Activated CD8-positive, alpha-beta memory T cell treated with anti-CD3 and anti-CD28 coated beads for 4 hours (primary cell): ENCODE data around the gene ZNF462.

Experiments
- DNase-seq, 2 donors: peaks; one replicate each; pipeline ENCODE4 v3.0.0-alpha.2; 2020; ENCODE audit warnings: low read depth in 2 of 2

Gene ZNF462

GRCh38 chr9:106929471-106930177 lies 66.7 kb downstream of the ZNF462 start:
- DNase-seq, result no peak

GRCh38 chr9:106930477-106930876 lies 67.5 kb downstream of the ZNF462 start:
- DNase-seq, result no peak

DNA sequence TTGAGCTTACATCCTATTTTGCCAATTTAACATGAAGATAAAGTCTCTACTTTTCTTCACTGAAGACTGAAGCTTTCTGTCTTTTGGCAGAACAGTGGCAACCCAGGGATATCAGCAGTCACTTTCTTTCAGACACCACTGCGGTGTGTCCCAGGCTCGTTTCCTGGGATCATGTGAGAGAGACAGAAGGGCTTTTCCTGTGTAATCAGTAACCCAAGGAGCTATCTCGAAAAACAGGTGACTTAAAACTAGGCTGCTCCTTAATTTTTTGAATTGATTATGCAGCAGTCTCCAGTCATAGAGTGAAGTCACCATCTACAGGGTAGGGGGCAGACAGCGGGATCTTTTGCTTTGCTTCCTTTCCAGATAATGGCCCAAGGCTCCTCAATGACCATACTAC lies 68.5 kb downstream of the ZNF462 start:
- DNase-seq, result no peak

- DNase-seq, result no peak
Measured at GRCh38 chr9:106932178-106932577, 69.2 kb downstream of the ZNF462 start.

DNA sequence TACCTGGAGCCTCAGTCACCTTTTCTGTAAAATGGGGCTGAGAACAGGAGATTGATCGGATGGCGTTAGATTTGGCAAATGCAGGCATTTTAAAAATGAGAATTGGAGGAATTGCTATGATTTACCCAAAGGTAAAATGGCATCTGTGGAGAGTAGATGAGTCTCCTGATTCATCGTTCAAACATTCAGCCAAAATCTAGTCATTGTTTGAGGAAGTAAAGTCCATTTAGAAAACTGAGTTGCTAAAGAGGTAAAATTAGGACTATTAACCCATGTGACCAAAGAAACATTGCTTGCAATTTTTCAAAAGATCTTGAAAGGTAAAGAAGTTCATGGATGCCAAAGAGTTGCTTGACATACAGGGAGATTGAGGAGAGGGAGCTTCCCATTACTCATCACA lies 69.7 kb downstream of the ZNF462 start:
- DNase-seq, result no peak

DNA sequence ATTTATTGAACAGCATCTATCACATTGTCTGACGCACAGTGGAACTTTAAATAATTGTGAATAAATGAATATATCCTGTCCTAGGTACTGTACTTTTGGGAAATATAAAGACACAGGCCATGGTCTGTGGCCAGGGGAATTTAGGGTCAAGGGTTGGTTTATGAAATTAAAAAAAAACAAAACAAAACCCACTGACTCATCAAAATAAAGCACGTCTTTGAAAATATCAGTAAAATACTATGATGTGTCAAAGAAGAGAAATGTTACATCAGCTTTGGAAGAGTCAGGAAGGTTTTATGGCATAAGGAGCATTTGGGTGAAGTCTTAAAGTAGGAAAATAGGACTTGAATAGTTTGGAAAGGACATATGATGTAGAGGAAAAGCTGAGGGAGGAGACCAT lies 70.5 kb downstream of the ZNF462 start:
- no peak for DNase-seq

DNA sequence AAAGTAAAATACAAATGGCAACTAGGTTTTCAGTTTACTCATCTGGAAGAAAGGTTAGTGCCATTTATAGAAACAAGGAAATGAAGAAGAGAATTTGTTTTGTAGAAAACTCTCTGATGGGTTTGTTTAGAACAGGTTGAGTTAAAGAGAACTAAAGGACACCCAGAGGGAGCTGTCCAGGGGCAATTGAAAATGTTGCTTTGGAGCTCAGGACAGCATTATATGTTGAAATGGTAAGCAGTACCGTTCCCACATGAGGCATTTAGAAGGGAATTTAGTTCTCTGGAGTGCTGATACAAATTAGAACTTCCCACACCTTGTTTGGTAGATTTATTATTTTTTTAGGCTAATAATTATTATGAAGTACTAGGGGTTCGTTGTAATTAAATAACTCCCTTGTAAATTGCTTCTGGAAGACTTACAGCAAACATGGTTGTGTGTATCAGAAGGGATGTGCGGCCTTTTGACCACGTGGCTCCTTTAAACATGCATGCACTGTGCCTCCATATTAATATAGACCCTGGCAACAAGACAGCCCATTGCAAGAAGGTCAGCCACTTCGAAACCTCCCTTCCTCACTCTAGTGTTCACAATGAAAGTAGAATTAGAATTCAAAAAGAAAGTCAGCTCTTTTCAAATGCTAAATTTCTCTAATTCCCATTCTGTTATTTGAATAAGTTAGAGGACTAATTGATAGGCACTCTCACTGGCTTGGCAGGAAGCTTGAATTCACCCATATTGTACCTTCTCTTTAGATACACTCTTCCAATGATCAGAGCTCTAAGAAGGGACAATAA lies 71.7 kb downstream of the ZNF462 start:
- DNase-seq, result no peak

DNA sequence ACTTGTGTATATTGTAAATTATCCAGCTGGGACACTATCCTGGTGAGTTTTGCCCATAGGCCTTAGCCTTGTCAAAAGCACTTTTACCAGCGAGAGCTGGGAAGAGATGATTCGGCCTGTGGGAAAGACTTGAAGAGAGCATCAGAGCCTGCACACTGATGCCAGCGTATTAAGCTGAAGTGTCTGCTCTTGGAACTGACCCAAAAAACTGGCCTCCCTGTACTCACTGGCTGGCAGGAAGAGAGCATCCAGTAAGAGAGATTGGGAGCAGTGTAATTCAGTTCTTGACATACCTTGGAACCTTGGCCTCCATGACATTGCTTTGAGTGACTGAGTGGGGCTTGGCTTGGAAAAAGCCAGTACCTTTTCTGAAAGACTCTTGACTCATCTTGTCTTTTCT lies 73.7 kb downstream of the ZNF462 start:
- DNase-seq, result no peak

DNA sequence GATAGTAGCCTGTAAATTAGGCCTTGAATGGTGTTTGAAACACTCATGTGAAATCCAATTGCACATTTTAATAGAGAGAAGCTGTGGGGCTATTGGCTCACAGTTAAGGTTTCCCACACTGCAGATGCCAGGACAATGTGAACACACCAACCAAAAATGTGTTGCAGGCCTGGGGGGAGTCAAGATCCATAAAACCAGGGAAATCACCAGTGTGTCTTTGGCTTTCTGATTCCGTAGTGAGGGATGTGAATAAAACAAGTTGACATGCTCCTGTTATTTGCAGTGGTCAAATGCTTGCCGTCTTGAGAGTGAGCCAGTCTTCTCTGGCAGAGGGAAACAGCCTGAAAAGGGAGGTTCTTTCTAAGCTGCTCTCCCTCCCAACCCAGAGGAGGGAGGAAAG lies 79.0 kb downstream of the ZNF462 start:
- no peak for DNase-seq

DNA sequence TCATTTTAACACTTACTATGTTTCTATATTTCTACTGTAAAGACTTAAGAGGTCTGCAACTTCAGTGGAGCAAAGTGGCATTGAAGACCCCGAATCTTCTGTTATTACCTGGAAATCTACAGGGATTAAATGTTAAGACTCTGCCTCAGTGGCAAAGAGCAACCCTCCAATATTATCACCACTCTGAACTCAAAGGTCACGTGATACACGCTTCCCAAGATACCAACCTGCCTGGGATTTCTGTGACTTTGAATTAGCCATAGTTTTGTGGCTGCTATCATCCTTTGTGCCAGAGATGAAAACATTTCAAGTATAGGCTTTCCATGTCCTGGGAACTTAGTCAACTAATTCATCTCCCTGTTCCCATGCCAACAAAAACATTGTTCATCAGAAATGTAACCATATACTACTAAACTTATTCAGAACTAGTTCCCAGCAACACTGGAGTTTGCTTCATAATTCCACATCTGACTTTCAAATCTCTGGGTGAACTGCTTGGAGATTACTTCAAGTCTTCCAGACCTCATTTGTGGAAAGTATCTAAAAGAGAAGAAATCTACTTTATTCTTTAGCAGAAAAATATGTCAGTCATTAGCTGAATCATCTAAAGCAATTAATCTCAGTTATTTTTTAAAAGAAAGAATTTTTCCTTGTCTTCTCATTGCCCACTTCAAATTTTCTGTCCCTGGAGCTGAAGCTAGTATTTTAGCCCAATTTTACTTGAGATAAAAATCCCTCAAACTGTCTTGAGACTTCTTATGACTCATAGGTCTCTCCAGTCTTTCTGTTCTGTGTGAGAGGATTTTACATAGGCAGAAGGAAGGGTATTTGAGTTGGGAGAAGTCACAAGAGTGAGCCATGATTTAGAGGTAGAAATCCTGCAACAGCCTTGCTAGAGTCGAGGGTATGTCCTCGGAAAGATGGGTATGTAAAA lies 83.0 kb downstream of the ZNF462 start:
- DNase-seq, result no peak

- no peak for DNase-seq
Measured at GRCh38 chr9:106947106-106947900, 84.3 kb downstream of the ZNF462 start.

- no peak for DNase-seq
Measured at GRCh38 chr9:106953174-106953573, 90.2 kb downstream of the ZNF462 start.

DNA sequence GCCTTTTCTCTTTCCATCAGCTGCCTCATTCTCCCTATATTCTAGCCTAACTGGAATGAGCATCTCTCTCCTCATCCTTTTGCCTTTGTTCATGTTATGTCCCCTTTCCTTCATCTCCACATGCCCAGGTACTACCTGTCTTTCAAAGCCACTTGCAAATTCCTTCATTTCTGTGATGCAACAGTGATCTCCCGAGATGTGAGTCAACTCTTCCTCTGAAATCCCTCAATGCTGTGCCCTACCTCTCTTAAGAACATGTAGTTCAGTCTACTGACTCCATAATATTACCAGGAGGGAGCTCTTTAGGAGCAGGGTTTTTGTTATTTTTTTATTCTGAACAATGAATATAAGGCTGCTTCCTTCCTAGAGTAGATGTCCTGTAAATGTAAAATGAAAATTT lies 91.6 kb downstream of the ZNF462 start:
- DNase-seq, result no peak

DNA sequence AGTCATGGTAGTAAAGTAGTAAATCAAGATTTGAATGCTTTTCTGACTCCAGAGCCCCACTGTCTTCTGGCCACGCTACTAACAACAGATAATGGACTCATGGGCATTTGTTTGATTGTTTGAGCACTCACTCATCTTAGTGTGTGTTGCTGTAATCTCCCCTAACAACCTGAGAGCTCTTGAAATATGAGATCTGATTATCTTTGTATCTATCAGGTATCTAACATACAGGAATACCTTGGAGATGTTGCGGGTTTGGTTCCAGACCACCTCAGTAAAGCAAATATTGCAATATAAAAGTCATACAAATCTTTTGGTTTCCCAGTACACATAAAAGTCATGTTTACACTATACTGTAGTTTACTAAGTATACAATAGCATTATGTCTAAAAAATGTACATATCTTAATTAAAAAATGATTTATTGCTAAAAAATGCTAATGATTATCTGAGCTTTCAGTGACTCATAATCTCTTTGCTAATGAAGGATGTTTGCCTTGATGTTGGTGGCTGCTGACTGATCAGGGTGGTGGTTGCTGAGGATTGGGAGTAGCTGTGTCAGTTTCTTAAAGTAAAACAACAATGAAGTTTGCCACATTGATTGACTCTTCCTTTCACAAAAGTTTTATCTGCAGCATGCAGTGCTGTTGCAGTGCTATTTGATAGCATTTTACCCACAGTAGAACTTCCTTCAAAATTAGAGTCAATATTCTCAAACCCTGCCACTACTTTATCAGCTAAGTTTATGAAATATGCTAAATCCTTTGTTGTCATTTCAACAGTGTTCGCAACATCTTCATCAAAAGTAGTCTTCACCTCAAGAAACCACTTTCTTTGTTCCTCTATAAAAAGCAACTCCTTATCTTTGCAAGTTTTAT lies 92.2 kb downstream of the ZNF462 start:
- DNase-seq, result no peak

GRCh38 chr9:106956971-106957370 lies 94.0 kb downstream of the ZNF462 start:
- DNase-seq, result no peak

DNA sequence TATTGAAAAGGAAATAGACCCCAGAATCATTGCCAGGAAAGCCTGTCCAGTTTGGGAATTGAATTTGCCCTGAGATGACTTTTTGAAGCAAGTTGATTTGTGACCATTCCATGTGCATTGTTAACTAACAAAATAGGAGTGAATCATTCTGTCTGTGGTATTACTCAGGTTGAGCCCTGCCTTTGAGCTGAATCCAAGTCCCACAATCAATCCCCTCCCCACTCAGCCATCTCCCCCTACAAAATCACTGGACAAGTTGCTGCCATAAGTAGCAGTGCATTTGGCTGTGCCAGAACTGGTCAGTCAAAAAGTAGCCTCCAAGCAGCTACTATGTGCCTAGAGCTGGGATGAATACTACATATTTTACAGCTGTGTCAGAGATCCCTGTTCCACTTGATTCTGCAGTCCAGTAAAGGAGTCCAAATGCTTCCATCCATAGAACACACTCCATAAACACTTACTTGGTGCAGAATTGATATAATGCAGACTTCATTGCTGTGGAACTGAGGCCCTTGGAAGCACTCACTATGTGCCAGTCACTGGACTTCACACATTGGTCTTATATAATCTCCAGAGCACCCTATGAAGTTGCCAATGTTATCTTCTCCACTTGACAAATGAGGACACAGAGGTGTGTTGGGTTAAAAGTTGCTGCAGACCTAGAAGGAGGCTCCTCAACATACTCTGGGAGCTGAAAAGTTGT lies 96.1 kb downstream of the ZNF462 start:
- DNase-seq, result no peak

- DNase-seq, result no peak
Measured at GRCh38 chr9:106960258-106960657, 97.3 kb downstream of the ZNF462 start.

DNA sequence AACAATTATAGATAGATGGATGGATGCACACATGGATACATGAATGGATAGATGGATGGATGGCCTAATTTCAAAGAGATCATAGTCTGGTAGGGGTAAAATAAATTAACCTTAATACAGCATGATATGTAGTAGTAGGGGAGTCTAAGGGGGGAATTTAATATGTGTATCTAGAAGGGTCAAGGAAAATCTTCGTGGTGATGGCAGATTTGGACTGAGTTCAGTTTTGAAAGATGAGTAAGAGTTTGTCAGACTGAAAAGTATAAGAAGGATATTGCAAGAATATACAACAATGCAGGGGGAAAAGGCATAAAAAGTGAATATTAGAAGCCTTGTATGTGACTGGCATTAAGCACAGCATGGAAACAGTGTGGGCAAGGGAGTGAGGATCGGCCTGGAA lies 98.7 kb downstream of the ZNF462 start:
- DNase-seq, result no peak

- no peak for DNase-seq
Measured at GRCh38 chr9:106962122-106962521, 99.2 kb downstream of the ZNF462 start.
